ENCODE data around the gene MAGI1.

MAGI1 gene

GRCh38 chr3:66066963-66067617 lies 28.4 kb upstream of the MAGI1 start:
- Histone ChIP-seq H3K9ac (ENCODE audit: low read length) (no peak overlapping the region), H3K56ac (ENCODE audit: low read length) (no peak overlapping the region), H3K27me3 (ENCODE audit: insufficient read depth, low read length, poor library complexity) (no peaks in the 10 kb centered on the region), H3K18ac (ENCODE audit: low read length) (no peak overlapping the region), H3K36me3 (ENCODE audit: control insufficient read depth, insufficient read depth, low read length) (no peaks in the 10 kb centered on the region), H2BK120ac (ENCODE audit: low read depth, low read length) (no peak overlapping the region), H3K23ac (ENCODE audit: low read length) (no peak overlapping the region), H2BK15ac (replicated peaks; ENCODE audit: low read depth) (no peak overlapping the region), H4K5ac (ENCODE audit: low read length) (no peak overlapping the region), H3K4ac (ENCODE audit: low read depth, low read length) (peak overlapping the region; percentile 52), H3K79me2 (ENCODE audit: control insufficient read depth, insufficient read depth, low read length) (no peaks in the 10 kb centered on the region), H3K27ac (ENCODE audit: low read depth, low read length) (no peak overlapping the region), H3K4me2 (ENCODE audit: low read length) (no peak overlapping the region), H3K4me3 (ENCODE audit: low read length) (no peak overlapping the region), H3K79me1 (ENCODE audit: low read length) (no peaks in the 10 kb centered on the region), H4K8ac (ENCODE audit: low read depth, low read length) (no peak overlapping the region), H2BK5ac (ENCODE audit: low read length) (no peak overlapping the region), H3K4me1 (ENCODE audit: control insufficient read depth, low read depth, low read length) (no peaks in the 10 kb centered on the region), H2AK5ac (ENCODE audit: low read length) (no peak overlapping the region)
- DNase-seq: no peak
- WGBS (ENCODE audit: extremely low coverage, insufficient coverage, low lambda C conversion rate): 100% methylated on average over 1 of the region's 4 CpGs

GRCh38 chr3:66055289-66055688 lies 16.6 kb upstream of the MAGI1 start:
- no peak overlapping the region for H3K4ac ChIP-seq (ENCODE audit: low read depth, low read length)
- no CpG with 5 or more reads among the region's 2 CpGs for WGBS (ENCODE audit: extremely low coverage, insufficient coverage, low lambda C conversion rate)
- no peak for DNase-seq
- no peak overlapping the region for H2AK5ac ChIP-seq (ENCODE audit: low read length)
- no peaks in the 10 kb centered on the region for H3K79me2 ChIP-seq (ENCODE audit: control insufficient read depth, insufficient read depth, low read length)
- H3K79me1 ChIP-seq (ENCODE audit: low read length): no peaks in the 10 kb centered on the region
- no peaks in the 10 kb centered on the region for H3K36me3 ChIP-seq (ENCODE audit: control insufficient read depth, insufficient read depth, low read length)
- H2BK5ac ChIP-seq (ENCODE audit: low read length): no peak overlapping the region
- no peak overlapping the region for H3K18ac ChIP-seq (ENCODE audit: low read length)
- H3K4me1 ChIP-seq (ENCODE audit: control insufficient read depth, low read depth, low read length): peaks cover 6% of the 10 kb centered on the region
- H3K4me2 ChIP-seq (ENCODE audit: low read length): no peak overlapping the region
- no peak overlapping the region for H3K4me3 ChIP-seq (ENCODE audit: low read length)
- H3K9ac ChIP-seq (ENCODE audit: low read length): no peak overlapping the region
- no peak overlapping the region for H2BK120ac ChIP-seq (ENCODE audit: low read depth, low read length)
- no peak overlapping the region for H3K27ac ChIP-seq (ENCODE audit: low read depth, low read length)
- no peak overlapping the region for H3K23ac ChIP-seq (ENCODE audit: low read length)
- H2BK15ac ChIP-seq (replicated peaks; ENCODE audit: low read depth): no peak overlapping the region
- no peaks in the 10 kb centered on the region for H3K27me3 ChIP-seq (ENCODE audit: insufficient read depth, low read length, poor library complexity)
- peak overlapping the region; percentile 51 for H3K56ac ChIP-seq (ENCODE audit: low read length)
- no peak overlapping the region for H4K5ac ChIP-seq (ENCODE audit: low read length)
- no peak overlapping the region for H4K8ac ChIP-seq (ENCODE audit: low read depth, low read length)

- Histone ChIP-seq H3K18ac (ENCODE audit: low read length) (no peak overlapping the region), H2BK120ac (ENCODE audit: low read depth, low read length) (no peak overlapping the region), H3K27ac (ENCODE audit: low read depth, low read length) (no peak overlapping the region), H3K4me3 (ENCODE audit: low read length) (no peak overlapping the region), H3K36me3 (ENCODE audit: control insufficient read depth, insufficient read depth, low read length) (no peaks in the 10 kb centered on the region), H3K9ac (ENCODE audit: low read length) (no peak overlapping the region), H2BK15ac (replicated peaks; ENCODE audit: low read depth) (no peak overlapping the region), H4K8ac (ENCODE audit: low read depth, low read length) (no peak overlapping the region), H3K4ac (ENCODE audit: low read depth, low read length) (no peak overlapping the region), H2BK5ac (ENCODE audit: low read length) (no peak overlapping the region), H3K4me2 (ENCODE audit: low read length) (no peak overlapping the region), H3K23ac (ENCODE audit: low read length) (no peak overlapping the region), H3K79me2 (ENCODE audit: control insufficient read depth, insufficient read depth, low read length) (no peaks in the 10 kb centered on the region), H4K5ac (ENCODE audit: low read length) (no peak overlapping the region), H3K27me3 (ENCODE audit: insufficient read depth, low read length, poor library complexity) (no peaks in the 10 kb centered on the region), H3K4me1 (ENCODE audit: control insufficient read depth, low read depth, low read length) (peaks cover 6% of the 10 kb centered on the region), H3K79me1 (ENCODE audit: low read length) (no peaks in the 10 kb centered on the region), H2AK5ac (ENCODE audit: low read length) (no peak overlapping the region), H3K56ac (ENCODE audit: low read length) (no peak overlapping the region)
- WGBS (ENCODE audit: extremely low coverage, insufficient coverage, low lambda C conversion rate): no CpG with 5 or more reads among the region's 7 CpGs
- no peak for DNase-seq
Measured at GRCh38 chr3:66053550-66054094, 14.9 kb upstream of the MAGI1 start.

- Histone ChIP-seq H3K27ac (ENCODE audit: low read depth, low read length) (no peak overlapping the region), H3K79me1 (ENCODE audit: low read length) (no peaks in the 10 kb centered on the region)
- WGBS (ENCODE audit: extremely low coverage, insufficient coverage, low lambda C conversion rate): no CpG with 5 or more reads among the region's 2 CpGs
Measured at GRCh38 chr3:66052721-66053549, 14.2 kb upstream of the MAGI1 start.

GRCh38 chr3:66050821-66051220 lies 12.1 kb upstream of the MAGI1 start:
- Histone ChIP-seq H3K4ac (ENCODE audit: low read depth, low read length) (no peak overlapping the region), H4K5ac (ENCODE audit: low read length) (no peak overlapping the region), H3K27me3 (ENCODE audit: insufficient read depth, low read length, poor library complexity) (no peaks in the 10 kb centered on the region), H3K79me1 (ENCODE audit: low read length) (no peaks in the 10 kb centered on the region), H4K8ac (ENCODE audit: low read depth, low read length) (no peak overlapping the region), H3K56ac (ENCODE audit: low read length) (no peak overlapping the region), H3K27ac (ENCODE audit: low read depth, low read length) (no peak overlapping the region), H3K36me3 (ENCODE audit: control insufficient read depth, insufficient read depth, low read length) (no peaks in the 10 kb centered on the region), H2BK15ac (replicated peaks; ENCODE audit: low read depth) (no peak overlapping the region), H3K79me2 (ENCODE audit: control insufficient read depth, insufficient read depth, low read length) (no peaks in the 10 kb centered on the region), H3K18ac (ENCODE audit: low read length) (no peak overlapping the region), H3K23ac (ENCODE audit: low read length) (no peak overlapping the region), H3K4me3 (ENCODE audit: low read length) (no peak overlapping the region), H3K4me2 (ENCODE audit: low read length) (no peak overlapping the region), H2AK5ac (ENCODE audit: low read length) (no peak overlapping the region), H2BK5ac (ENCODE audit: low read length) (no peak overlapping the region), H3K9ac (ENCODE audit: low read length) (no peak overlapping the region), H2BK120ac (ENCODE audit: low read depth, low read length) (no peak overlapping the region), H3K4me1 (ENCODE audit: control insufficient read depth, low read depth, low read length) (peaks cover 6% of the 10 kb centered on the region)
- DNase-seq: no peak
- WGBS (ENCODE audit: extremely low coverage, insufficient coverage, low lambda C conversion rate): no CpG with 5 or more reads among the region's 2 CpGs

More at GRCh38 chr3:66052721-66053549, 14.2 kb upstream of the MAGI1 start:
- Histone ChIP-seq H3K18ac (ENCODE audit: low read length) (peak overlapping the region; percentile 60), H3K4me1 (ENCODE audit: control insufficient read depth, low read depth, low read length) (peaks cover 6% of the 10 kb centered on the region), H3K9ac (ENCODE audit: low read length) (no peak overlapping the region), H3K23ac (ENCODE audit: low read length) (no peak overlapping the region), H3K36me3 (ENCODE audit: control insufficient read depth, insufficient read depth, low read length) (no peaks in the 10 kb centered on the region), H3K4me2 (ENCODE audit: low read length) (no peak overlapping the region), H3K79me2 (ENCODE audit: control insufficient read depth, insufficient read depth, low read length) (no peaks in the 10 kb centered on the region), H4K8ac (ENCODE audit: low read depth, low read length) (peak overlapping the region; percentile 28), H2BK120ac (ENCODE audit: low read depth, low read length) (no peak overlapping the region), H2AK5ac (ENCODE audit: low read length) (no peak overlapping the region), H4K5ac (ENCODE audit: low read length) (no peak overlapping the region), H3K4me3 (ENCODE audit: low read length) (no peak overlapping the region), H3K56ac (ENCODE audit: low read length) (peak overlapping the region; percentile 22), H2BK15ac (replicated peaks; ENCODE audit: low read depth) (peak overlapping the region; percentile 36), H2BK5ac (ENCODE audit: low read length) (no peak overlapping the region), H3K27me3 (ENCODE audit: insufficient read depth, low read length, poor library complexity) (no peaks in the 10 kb centered on the region), H3K4ac (ENCODE audit: low read depth, low read length) (peak overlapping the region; percentile 36)
- DNase-seq: peak; percentile 24

Data from mesendoderm (in vitro differentiated cells).